A549 treated with Mapracorat at 1 μM for 4 hours (cell line): ENCODE data around the gene RIBC1. TPM values are rescaled to one million over a fixed set of nuclear protein-coding genes. Genes with fewer than 3 reads are reported as not detected.

Experiments
- total RNA-seq: library from RNA; stranded (reverse); fragments of 200-300 nt; extraction: Qiagen RNA extraction; gene quantifications from 5 replicates; pipeline ENCODE4 v1.2.3, GENCODE V29; 2022

The RIBC1 gene
- 0.53 to 1.0 TPM (median 0.76 TPM) in 5 replicates for total RNA-seq

DNA sequence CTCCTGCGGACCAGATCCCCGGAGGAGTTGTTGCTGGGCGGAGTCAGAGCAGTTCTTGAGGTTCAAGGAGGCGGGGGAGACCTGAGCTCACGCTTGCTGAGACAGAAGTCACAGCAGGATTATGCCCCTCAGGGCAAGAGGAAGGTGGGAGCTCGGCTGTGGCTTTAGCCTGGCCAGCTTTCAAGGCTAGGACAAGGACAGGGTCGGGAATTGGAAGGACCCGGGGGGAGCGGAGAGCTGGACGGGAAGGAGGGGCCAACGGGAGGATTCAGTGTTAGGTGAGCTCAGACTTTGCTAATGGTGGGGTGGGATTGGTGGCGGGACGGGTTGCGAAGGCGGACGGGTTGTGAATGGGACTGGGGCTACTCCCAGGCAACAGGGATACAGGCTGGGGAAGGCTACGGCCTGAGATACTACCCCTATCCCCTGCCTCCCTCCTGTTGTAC, at the start of gene RIBC1:
RIBC1 (plus strand) TSS at position 13 of the 446 bp plus-strand sequence. CDS start 3,404 bp downstream, outside the sequence.

DNA sequence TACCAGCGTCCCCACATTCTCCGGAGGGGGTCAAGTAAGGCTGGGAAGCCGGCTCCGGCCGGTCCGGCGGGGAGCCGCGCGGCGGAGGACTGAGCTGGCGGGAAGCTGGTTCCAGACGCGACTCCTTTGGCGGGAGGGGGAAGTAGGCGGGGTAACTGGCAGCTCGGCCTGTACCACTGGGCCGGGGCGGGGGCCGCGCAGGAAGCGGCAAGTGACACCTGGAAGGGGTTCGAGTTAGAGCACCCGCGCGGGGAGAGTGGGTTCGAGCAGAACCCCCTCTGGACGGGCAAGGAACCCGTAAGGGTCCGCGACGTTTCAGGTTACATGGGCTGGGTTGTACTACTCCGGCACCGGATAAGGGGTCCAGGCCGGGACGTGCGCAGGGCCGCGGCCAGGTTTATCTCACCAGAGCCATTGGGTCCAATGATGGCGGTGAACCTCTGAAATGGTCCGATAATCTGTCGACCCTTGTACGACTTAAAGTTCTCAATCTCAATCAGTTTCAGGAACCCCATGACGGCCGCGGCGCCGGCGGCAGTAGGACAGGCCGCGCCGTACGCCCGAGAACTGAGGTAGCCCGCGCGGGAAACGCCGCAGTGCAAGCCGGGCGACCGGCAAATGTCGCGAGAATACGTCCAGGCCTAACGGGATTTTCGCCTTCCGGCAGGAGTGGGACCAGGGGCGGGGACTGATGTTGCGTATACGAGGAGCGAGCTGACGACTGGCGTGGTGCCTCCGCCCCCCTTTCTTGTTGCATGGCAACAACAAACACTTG, 400 bp upstream of the RIBC1 start, which contains the start of gene SMC1A:
SMC1A (minus strand) TSS at position 569 of the 775 bp plus-strand sequence; CDS start at position 515, 54 bp downstream.

DNA sequence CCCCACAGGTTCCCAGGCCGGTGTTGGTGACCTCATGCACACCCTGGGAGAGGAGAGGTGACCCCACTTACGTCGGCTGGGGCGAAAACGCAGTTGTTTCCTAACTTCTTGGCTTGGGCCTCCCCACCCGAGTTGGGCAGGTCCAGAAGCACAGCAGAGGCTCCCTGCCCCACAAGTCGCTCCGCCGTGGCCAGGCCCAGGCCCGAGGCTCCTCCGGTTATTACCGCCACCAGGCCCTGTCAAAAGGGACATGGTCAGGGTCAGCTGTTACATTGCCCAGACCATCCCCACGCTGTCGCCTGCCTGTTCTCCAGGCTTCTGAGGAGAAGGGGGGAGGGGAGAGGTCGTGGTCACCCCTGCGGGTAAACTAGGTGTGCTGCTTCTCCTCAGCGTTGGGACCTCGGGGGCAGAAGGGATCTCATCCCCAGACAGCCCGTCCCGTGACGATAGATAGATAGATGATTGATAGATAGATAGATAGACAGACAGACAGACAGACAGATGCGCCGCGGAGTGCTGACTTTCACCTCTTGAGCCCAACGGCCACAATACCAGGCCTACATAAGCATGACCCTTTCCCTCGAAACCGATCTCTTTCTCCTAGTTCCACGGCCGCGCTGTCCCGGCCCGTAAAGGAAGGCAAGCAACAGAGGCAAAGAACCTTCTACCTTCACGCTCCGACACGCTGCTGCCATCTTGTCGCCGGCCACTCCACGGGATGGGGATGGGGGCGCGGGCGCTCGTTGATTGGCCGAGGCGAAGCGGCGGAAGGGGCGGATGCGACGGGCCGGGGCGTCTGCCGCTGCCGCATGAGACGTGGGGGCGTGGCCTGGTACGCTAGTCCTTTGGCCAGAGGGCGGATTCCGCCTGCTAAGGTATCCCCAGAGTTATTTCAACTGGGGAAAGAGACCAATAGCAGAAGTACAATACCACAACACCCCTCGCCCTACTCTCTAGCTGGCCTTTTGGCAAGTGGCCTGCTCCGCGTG, 11.3 kb downstream of the RIBC1 start, which contains the start of gene HSD17B10:
HSD17B10 (minus strand) TSS at position 720 of the 989 bp plus-strand sequence; CDS start at position 695, 25 bp downstream.

Other genes starting within 250 kb of the RIBC1 start
- gene KDM5C, start 197.7 kb upstream of the RIBC1 start, total RNA-seq: 39.1 to 59.1 TPM (median 54.5 TPM) in 5 replicates
- gene IQSEC2, start 141.3 kb upstream of the RIBC1 start, total RNA-seq: 32.3 to 46.4 TPM (median 40.4 TPM) in 5 replicates
- 40.2 to 61.9 TPM (median 46.0 TPM) in 5 replicates for gene SMC1A, start 219 bp upstream of the RIBC1 start, total RNA-seq
- gene HSD17B10, start 11.5 kb downstream of the RIBC1 start, total RNA-seq: 169 to 204 TPM (median 188 TPM) in 5 replicates